Testis (tissue), 3 donors: ENCODE measurements around the gene CA10. TPM values are rescaled to one million over a fixed set of nuclear protein-coding genes. Genes with fewer than 3 reads are reported as not detected.

Source experiments
- DNase-seq: peaks from one replicate; pipeline ENCODE4 v3.0.0-alpha.2; 2019
- H3K27ac ChIP-seq, 2 donors: fragments of 200-600 bp; sonication (generic); one replicate each; pipeline ENCODE4 v1.5.1; 2019
- H3K27me3 ChIP-seq: fragments of 200-600 bp; sonication (generic); one replicate; pipeline ENCODE4 v1.5.1; 2019
- H3K36me3 ChIP-seq: fragments of 200-600 bp; sonication (generic); one replicate; pipeline ENCODE4 v1.5.1; 2017; ENCODE audit warnings: low read depth; ENCODE audit errors: missing control alignments
- H3K4me1 ChIP-seq: fragments of 200-600 bp; sonication (generic); one replicate; pipeline ENCODE4 v1.5.1; 2019
- H3K4me3 ChIP-seq, 2 donors: fragments of 200-600 bp; sonication (generic); one replicate each; pipeline ENCODE4 v1.5.1; 2017 to 2019
- H3K9me3 ChIP-seq: fragments of 200-600 bp; sonication (generic); one replicate; pipeline ENCODE4 v1.5.1; 2017
- POLR2A ChIP-seq: fragments of 450-650 bp; IDR thresholded peaks from one replicate; pipeline ENCODE4 v1.6.1; 2017; ENCODE audit warnings: antibody characterized with exemption, mild to moderate bottlenecking, moderate library complexity
- WGBS, 2 donors: methylation state at CpG; one replicate each; pipeline ENCODE4 v1.1.5; 2018; 5-methylcytosine and 5-hydroxymethylcytosine counted together
- intact Hi-C: fragments of 100-400 bp; cut with DNase I; formaldehyde crosslinking; loops from one replicate; pipeline ENCODE4 v1.15.1; 2023; ENCODE audit warnings: low total_unique reads
- polyA plus RNA-seq: library from polyadenylated mRNA; stranded (reverse); fragments of 350-450 nt; fragmentation: Illumina TruSeq; extraction: RNeasy Lipid Tissue Mini Kit (QIAGEN cat#74804); gene quantifications from one replicate; pipeline ENCODE4 v1.2.3, GENCODE V29; 2014; ENCODE audit warnings: low read depth, low replicate concordance; ENCODE audit not compliant: insufficient read depth
- total RNA-seq, 2 donors: library from RNA; depleted of rRNA; stranded (reverse); fragments of >200 nt; gene quantifications; one replicate each; pipeline ENCODE4 v1.2.3, GENCODE V29; 2016
- TF ChIP-seq, protein P1 (sequence below), 3 experiments: fragments of 450-650 bp in 2 of 3; fragments of 200-600 bp in 1 of 3; sonication (generic) in 1 of 3; IDR thresholded peaks; one replicate each; pipeline ENCODE4 v1.5.1; 2016 to 2019; ENCODE audit warnings: antibody characterized with exemption in 3 of 3, mild to moderate bottlenecking in 2 of 3, moderate library complexity in 1 of 3

Gene CA10
- total and polyA plus RNA-seq, 3 donors from 2014 or later, result 5.0 to 30.7 (median 5.3) TPM

GRCh38 chr17:51855806-51856205, 302.7 kb downstream of the CA10 start:
- intact Hi-C loops, result no loop called here

GRCh38 chr17:51853857-51854256, 304.7 kb downstream of the CA10 start:
- Histone ChIP-seq H3K4me3 (no peak overlapping the region), H3K27me3 (no peaks in the 10 kb centered on the region), H3K27ac (no peak overlapping the region), H3K36me3 (no peaks in the 10 kb centered on the region), H3K9me3 (no peaks in the 10 kb centered on the region), H3K4me1 (no peaks in the 10 kb centered on the region)
- no peak for DNase-seq
- intact Hi-C loops, result no loop called here
- WGBS, 2 donors, result 85 to 90% methylated on average over 5 of the region's 5 CpGs
- TF ChIP-seq POLR2A, result no peak
- TF ChIP-seq, protein P1, sequence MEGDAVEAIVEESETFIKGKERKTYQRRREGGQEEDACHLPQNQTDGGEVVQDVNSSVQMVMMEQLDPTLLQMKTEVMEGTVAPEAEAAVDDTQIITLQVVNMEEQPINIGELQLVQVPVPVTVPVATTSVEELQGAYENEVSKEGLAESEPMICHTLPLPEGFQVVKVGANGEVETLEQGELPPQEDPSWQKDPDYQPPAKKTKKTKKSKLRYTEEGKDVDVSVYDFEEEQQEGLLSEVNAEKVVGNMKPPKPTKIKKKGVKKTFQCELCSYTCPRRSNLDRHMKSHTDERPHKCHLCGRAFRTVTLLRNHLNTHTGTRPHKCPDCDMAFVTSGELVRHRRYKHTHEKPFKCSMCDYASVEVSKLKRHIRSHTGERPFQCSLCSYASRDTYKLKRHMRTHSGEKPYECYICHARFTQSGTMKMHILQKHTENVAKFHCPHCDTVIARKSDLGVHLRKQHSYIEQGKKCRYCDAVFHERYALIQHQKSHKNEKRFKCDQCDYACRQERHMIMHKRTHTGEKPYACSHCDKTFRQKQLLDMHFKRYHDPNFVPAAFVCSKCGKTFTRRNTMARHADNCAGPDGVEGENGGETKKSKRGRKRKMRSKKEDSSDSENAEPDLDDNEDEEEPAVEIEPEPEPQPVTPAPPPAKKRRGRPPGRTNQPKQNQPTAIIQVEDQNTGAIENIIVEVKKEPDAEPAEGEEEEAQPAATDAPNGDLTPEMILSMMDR (IDR thresholded peaks at IDR 0.05), result no peak

More at GRCh38 chr17:51855806-51856205, 302.7 kb downstream of the CA10 start:
- no peak for DNase-seq
- Histone ChIP-seq H3K27me3 (no peaks in the 10 kb centered on the region), H3K36me3 (no peaks in the 10 kb centered on the region), H3K4me1 (no peaks in the 10 kb centered on the region), H3K4me3 (no peak overlapping the region), H3K27ac (no peak overlapping the region), H3K9me3 (no peaks in the 10 kb centered on the region)
- TF ChIP-seq, protein P1 (IDR thresholded peaks at IDR 0.05), result no peak
- TF ChIP-seq POLR2A, result no peak
- WGBS, 2 donors, result 88 to 96% methylated on average over 3 of the region's 3 CpGs

DNA sequence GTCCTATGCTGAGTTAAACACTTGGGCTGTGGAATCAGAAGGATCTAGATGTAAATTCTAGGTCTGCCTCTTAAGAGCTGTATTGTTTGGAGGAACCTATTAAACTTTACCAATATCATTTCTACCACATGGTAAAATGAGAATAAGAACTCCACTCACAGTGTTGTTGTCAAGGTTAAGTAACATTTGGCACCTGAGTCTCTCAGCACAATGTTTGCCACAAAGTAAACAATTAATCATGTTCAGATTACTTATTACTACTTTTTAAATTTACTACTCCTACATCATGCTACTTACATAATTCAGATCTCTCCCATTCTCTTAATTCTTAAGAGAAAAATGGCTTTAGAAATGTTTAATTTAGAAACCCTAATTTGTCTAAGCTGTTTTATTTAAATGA, 305.9 kb downstream of the CA10 start:
- intact Hi-C loops, result no loop called here
- no peak for TF ChIP-seq POLR2A
- TF ChIP-seq, protein P1 (IDR thresholded peaks at IDR 0.05), result no peak
- Histone ChIP-seq H3K27ac (no peak overlapping the region), H3K4me1 (no peaks in the 10 kb centered on the region), H3K4me3 (no peak overlapping the region), H3K9me3 (no peaks in the 10 kb centered on the region), H3K27me3 (no peaks in the 10 kb centered on the region), H3K36me3 (no peaks in the 10 kb centered on the region)
- no peak for DNase-seq

- Histone ChIP-seq H3K4me1 (no peaks in the 10 kb centered on the region), H3K36me3 (no peaks in the 10 kb centered on the region), H3K27ac (no peak overlapping the region), H3K4me3 (no peak overlapping the region), H3K9me3 (no peaks in the 10 kb centered on the region), H3K27me3 (no peaks in the 10 kb centered on the region)
- TF ChIP-seq POLR2A, result no peak
- TF ChIP-seq, protein P1 (IDR thresholded peaks at IDR 0.05), result no peak
- DNase-seq, result no peak
- intact Hi-C loops, result no loop called here
- WGBS, 2 donors, result 43 to 45% methylated on average over 3 of the region's 3 CpGs
These were observed 308.3 kb downstream of the CA10 start for GRCh38 chr17:51850201-51850600.

- H3K4me3 ChIP-seq, result no peak overlapping the region
- DNase-seq, result no peak
- H3K27me3 ChIP-seq, result no peaks in the 10 kb centered on the region
- H3K9me3 ChIP-seq, result no peaks in the 10 kb centered on the region
- 81 to 87% methylated on average over 3 of the region's 3 CpGs for WGBS, 2 donors
- H3K4me1 ChIP-seq, result no peaks in the 10 kb centered on the region
- intact Hi-C loops, result no loop called here
- TF ChIP-seq POLR2A, result no peak
- TF ChIP-seq, protein P1 (IDR thresholded peaks at IDR 0.05), result no peak
- H3K36me3 ChIP-seq, result no peaks in the 10 kb centered on the region
- H3K27ac ChIP-seq, result no peak overlapping the region
These were observed 310.1 kb downstream of the CA10 start for GRCh38 chr17:51848451-51848850.
